ENCODE measurements around the gene PRAC1. TPM values are rescaled to one million over a fixed set of nuclear protein-coding genes. Genes with fewer than 3 reads are reported as not detected.

Gene PRAC1
- not detected for total RNA-seq (ENCODE audit: insufficient read depth, low replicate concordance)

DNA sequence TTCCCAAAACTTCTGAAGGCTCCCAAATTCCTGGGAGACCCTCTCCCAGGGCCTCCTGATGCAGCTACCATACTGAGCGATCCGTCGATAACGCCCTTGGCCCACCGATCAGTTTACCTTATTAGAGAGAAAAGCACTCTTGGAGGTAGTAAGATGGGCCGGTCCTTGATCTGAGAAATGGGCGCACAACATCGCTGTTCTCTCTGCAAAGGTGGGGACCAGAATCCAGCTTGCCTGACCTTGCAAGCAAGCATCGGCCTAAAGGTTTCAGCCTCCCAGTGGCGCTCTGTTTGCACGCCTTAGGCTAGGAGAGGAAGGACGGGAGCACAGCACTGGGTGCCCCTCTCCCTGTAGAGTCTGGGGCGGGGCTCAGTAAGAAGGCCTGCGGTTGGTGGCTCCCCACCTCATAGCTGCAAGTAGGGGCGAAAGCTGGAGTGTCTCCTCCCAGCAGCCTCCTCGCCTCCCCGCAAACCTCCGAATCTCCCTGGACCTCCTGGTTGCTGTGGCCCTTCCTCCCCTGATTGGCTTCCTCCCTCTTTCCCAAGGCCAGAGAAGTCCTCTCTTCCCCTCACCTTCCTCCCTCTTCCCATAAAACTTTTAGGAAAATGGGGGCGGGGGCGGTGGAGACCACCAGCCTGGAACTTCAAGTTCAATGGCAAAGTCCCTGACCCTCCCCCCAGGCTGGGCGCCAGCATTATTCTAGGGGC lies at the start of gene PRAC1:
PRAC1 (minus strand) TSS at position 318 of the 707 bp plus-strand sequence; CDS start at position 192, 126 bp downstream.
- no peak for DNase-seq (ENCODE audit: low spot score)

DNA sequence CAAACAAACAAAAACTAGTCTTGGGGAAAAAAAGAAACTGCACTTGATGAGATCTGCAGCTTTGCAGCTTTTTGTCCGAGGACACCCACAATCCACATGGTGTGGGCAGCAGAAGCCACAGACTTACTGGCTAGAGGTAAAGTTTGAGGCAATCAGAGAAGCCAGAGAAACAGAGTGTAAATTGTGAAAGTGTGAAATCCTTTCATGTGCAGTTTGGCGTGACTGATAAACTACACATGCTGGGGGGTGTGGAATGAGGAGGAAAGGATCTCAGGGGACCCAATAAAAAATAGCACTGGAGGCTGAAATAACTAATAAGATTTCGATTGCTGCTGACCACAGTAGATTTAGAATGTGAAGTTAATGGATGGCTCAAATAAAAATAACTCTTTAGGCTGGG lies 48.6 kb upstream of the PRAC1 start:
- no peak for DNase-seq (ENCODE audit: low spot score)

DNA sequence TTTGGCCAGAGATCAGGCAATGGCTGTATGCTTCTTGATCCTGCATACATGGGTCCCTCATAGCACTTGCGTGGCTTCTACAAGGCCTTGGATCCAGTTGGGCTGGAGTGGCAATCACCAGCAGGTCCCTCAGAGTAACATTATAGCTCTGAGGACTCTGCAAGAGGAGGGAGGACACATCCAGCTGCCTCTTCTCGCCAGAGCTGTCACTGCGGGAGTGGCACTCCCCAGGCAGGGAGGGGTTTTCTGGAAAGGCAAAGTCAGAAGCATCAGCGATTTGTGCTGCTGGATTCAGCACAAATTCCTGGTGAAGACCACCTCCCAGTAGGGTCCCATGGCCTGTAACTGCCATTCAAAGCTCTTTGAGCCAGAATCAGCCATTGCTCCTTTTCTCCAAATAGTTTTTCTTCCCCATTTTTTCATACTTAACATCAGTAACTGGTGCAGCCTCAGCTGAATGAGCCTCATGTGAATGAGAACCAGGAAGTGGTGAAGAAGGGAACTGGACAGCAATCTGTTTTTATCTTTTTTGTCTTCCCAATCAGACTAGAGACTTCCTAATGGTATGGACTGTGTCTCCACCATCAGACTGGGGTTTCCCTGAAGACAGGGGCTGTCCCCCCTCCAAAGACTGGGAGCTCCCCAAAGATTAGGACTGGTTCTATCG lies 46.8 kb upstream of the PRAC1 start:
- no peak for DNase-seq (ENCODE audit: low spot score)

DNA sequence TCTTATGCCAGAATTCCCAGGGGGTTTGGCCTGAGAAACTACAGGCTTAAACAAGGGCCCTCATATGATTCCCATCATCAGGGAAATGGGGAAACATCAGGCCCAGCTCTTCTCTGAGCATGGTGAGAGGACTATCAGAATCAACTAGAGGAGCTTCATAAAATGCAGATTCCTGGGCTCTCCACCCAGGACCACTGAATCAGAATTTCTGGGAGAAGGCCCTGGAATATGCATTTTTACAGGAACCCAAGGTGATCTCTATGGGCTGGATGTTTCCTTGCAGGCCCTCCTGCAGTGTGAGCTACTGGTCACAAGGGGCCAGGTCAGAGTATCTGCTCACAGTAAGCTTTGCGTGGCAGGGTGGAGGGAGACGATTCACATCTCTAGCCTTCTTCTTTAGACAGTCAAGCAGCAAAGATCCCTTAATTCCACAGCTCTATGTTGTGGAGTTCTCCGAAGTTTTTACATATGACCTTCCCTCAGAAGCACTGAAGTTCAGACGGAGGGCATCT lies 45.0 kb upstream of the PRAC1 start:
- DNase-seq (ENCODE audit: low spot score) = no peak

DNA sequence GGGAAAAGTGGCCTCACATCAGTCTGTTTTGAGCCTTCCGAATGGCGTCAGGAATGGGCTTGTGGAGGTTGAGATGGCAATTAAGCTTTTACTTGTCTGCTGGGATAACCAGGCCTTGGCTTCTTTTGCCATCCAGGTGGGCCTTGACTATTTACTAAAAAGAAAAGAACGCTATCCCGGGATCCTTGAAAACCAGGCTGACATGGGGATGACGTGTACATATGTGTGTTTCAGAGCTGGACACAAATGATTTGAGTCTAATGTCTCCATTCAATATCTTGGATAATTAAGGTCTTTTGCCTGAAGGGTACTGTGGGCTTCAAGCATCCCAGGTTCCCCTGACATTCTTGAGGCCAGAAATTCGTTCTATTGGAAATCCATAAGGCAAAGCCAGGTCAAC lies 38.8 kb upstream of the PRAC1 start:
- no peak for DNase-seq (ENCODE audit: low spot score)

DNA sequence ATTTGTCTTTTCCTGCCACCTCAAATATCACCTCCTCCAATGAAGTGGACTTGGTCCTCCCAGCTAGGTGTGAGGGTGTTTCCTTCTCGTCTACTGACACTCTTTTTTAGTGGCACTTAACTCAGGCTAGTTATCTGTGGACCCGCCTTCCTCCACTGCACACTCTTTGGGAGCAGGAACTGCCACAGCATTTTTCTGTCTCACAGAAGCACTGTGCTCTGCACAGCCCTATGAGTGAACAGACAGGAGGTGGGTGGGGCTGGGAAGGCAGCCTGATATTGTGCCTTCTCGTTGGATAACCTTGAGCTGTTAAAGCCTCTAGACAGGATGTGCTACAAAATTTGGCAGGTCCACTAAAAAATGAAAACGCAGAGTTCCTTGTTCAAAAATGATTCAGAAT lies 38.1 kb upstream of the PRAC1 start:
- DNase-seq (ENCODE audit: low spot score) = peak; percentile 71

DNA sequence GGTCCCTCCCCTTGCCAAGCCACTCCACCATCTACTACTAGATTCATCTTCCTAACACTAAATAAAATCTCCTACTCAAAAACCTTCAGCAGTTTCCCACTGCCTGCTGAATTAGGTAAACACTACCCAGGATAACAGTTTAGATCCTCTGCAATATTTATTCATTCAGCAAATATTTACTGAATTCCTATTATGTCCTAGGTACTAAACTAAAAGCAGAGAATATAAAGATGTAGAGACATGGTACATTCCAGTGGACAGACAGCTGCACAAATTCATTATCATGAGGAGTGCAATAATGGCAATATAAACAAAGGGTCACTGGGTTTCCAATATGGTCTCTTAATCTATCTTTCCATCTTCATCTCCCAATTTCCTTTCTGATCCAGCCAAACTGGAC lies 37.0 kb upstream of the PRAC1 start:
- no peak for DNase-seq (ENCODE audit: low spot score)

DNA sequence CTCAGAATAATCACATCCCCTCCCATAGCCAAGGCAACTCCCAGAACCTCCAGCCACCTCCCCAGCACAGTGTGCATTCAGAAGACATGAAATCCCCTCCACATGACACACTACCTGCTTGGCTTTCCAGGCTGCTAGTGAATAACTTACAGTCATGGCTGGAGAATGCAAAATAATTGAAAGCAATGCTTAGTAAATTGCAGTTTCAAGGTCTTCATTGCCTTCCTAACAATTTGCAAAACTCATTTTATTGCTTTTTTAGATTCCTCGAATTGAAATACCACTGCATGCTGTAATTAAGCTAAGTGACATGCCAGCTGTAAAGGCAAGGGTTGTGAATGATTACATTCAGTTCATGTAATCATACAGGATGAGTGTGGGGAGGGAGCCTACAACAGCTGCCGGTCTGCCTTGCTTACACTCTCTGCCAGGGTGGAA lies 35.2 kb upstream of the PRAC1 start:
- no peak for DNase-seq (ENCODE audit: low spot score)

DNA sequence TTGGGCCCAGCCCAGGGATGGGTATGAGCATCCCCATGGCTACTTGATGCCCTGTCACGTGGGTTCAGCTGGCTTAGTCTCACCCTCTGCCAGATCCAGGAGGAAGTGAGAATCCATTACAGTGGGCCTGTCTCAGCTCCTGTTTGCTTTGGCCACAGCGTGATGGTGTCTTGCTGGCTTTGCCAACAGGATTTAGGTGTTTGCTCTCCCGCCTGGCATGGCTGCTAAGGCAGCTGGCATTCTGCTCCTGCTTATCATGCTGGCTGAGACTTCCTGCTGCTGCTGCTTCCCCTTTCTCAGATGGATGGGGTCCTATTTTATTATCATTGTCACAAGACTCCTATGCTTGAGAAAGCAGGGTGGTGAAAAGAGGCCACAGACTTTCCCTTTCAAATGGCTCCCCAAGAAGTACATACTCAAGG lies 34.5 kb upstream of the PRAC1 start:
- DNase-seq (ENCODE audit: low spot score) = no peak

DNA sequence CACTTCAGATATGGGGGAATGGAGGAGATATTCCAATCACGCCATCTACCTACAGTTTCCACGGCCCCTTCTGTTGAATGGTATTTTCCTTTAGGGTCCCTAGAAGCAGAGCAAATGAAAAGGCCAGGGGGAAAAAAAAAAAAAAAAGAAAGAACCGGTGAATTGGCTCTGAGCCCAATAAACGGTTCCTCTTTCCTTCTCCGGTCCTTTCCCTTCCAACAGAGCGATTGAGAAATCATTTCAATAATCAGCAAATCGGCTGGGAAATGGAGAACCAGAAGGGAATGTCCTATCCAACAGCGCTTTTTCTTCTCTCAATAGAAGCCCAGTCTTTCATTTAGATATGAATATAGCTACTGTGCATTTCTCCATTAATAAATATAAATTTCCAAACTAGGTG lies 33.0 kb upstream of the PRAC1 start:
- no peak for DNase-seq (ENCODE audit: low spot score)

DNA sequence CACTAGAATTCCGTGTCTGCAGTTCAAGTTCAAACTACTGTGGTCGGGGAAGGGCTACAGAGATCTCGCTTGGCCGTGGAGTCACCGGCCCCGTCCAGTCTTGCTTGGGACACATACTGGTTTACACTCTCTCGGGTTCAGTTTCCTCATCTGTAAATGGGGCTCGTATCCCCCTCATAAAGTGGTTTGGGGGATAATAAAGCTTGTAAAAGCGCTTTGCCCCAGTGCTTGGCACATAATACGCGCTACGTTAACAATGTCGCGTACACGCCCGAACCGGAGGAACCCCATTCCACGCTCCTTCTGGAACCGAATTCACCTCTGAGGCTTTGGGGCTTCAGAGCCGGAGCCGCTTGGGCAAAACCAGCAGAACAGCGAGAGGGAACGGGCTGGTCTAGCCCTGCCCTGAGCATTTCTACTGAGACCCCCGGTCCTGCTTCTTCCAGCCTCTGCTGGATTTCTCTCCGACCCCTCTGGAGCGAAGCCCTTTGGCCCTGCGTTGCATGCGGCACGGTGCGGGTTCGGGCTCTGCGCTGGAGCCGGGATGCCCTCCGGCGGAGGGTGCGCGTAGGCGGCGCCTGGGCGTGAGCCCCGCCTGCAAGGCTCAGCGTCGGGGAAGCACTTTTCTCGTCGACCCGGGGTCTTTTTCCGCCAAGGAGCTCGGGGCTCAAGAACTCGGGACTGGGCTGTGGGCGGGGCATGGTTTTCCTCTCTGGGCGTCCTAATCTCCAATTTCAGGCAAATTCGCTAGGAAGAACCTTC lies 32.4 kb upstream of the PRAC1 start:
- DNase-seq (ENCODE audit: low spot score) = no peak

DNA sequence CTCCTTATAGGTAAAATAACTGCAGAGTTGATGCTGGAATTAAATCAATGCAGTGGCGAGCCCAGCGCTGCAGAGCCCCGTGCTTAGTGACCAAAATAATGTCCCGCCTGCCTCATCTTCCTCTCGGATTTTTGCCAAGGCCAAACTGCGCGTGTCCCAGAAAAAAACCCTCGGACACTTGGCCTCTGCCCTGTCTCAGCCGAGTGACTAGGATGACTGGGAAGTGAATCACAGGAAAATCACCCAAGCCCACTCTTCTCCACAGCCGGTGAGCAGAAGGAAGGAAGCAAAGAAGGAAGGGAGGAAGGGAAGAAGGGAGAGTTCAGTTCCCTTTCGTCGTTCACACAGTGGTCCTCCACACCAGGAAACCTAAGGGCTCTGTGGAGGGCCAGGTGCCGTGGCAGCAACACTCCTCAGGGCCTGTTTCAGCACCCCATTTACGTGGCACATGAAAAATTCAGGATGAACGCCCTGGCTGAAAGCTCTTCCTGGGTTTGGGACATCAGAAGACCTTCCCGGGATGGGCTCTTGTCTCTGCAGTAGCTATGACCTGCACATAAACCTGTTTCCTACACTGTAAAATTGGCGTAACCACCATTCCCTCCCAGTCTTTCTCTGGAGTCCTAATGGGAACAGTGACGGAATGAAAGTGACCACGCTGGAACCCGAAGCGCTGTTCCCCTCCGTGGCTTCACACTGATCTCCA lies 31.6 kb upstream of the PRAC1 start:
- DNase-seq (ENCODE audit: low spot score) = no peak

DNA sequence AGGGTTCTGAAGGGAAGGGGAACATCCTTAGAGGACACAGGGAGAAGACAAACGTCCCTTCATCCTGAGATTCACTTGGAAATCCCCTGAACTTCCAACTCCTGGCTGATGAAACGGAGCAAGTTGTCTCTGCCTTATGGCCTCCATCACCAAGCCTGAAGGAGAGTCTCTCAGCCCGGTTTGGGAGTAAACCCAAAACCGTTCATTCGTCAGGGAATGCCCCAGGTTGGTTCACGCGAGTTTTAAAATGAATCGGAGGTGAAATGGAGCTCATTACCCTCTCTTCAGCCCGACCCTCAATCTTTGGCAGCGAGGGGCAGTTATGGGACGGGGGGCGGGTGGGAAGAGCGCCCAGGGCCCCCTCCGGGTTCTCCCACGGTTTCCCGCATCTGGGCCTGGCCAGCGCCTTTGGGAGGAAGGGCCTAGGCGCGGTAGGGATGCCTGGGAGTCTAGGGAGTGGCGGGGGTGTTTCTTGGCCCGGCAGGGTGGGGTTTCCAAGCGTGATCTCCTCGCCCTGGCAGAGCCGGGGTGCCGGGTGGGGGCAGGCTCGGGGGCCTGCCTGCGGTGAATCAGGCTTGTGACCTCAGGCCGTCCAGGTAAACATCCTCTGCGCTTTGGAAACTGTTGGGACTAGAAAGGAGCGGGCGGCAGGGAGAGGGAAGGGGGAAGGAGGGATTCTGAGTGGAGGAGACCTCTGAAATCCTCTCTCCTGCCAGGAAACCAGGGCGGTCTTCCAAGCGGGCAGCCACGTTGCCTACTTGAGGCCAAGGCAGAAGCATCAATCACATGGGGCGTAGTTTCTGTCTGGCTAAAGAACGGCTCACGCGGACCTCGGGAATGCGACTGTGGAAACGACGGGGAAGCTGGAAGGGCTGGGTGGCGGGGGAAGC lies 30.3 kb upstream of the PRAC1 start:
- DNase-seq (ENCODE audit: low spot score) = no peak

DNA sequence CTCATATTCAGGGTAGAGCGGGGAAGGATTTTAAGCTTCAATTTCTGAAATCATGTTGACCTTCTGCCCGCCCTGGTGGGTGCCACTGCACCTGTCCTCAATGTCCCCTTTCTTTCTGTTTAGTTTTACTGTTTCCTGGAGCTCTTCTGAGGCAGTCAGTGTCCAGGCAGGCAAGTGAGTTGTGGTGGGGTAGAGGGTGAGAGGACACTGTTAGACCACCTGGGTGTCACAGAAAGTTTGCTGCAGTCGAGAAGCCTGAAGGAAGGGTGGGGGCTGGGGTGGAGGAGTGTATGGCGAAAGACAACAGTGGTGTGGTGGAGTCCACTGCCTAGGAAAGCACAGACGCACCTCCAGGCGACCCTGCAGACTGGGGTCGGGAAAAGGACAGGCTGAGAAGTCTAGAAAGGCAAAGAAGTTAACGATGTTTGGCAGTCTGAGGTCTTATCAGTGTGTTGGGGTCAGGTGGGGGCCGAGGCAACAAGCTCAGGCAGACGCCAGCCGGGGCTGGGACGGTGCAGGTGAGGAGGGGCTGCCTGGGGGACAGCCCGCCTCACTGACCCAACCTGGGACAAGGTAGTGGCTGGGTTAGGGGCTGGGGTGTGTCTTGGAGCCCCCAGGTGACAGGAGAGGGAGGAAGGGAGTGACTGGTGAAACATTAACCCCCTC lies 29.5 kb upstream of the PRAC1 start:
- no peak for DNase-seq (ENCODE audit: low spot score)

DNA sequence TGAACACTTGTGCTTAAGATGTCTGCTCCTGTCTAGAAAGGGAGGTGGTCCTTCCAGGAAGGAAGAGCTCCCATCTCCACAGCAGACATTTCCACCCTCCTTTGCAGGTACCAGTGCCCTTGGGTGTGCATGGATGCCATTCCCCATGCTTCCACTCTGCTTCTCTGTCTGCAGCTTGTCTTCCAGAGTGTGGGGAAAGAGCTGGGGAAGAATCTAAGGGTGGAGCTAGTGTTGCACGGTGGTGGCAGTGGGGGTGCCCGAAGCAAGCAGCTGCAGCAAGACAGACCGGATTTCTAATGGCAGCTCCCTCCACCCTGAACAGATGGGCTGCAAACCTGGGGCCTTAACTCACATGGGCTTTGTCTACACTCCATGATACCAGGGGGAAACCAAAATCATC lies 28.9 kb upstream of the PRAC1 start:
- DNase-seq (ENCODE audit: low spot score) = no peak

DNA sequence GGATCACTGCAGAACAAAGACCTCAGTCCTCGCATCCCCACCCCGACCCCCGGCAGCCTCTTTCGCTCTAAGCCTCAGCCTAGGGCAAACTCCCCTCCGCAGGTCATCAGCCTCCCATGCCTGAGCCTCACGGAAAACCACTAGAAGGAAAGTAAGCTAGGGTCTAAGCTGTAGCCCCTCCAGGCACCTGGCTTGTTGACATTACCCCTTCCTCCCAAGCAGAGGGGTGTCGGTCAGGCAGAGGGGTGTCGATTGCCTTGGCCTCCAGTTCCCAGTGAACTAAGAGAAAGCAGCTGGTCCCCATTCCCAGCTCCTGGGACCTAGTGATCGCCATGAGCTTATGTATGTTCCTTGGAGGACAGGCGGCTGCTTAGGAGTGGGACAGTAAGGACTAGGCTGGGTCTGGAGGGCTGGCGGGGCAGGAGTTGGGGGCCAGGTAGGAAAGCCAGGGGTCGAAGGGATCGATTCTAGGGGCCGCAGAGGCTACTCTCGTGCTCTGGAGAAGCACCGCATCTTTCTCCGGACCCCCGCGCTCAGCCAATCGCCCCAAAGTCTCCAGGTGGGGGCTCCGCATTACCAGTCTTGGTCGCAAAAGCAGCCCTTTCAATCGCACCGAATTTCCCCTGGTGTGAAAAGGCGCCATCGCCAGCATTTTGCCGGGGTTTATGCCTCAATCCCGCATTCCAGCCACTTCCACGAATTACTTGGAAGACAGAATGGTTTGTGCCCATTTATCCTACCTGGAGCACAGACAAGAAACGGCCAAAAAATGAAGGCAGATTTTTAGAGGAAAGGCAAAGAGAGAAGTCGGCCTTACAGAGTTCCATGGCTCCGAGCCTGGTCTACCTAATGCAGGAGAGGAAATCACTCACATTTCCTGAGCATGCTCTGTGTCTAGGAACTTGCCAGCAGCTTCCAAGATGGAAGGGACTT lies 27.6 kb upstream of the PRAC1 start:
- no peak for DNase-seq (ENCODE audit: low spot score)

DNA sequence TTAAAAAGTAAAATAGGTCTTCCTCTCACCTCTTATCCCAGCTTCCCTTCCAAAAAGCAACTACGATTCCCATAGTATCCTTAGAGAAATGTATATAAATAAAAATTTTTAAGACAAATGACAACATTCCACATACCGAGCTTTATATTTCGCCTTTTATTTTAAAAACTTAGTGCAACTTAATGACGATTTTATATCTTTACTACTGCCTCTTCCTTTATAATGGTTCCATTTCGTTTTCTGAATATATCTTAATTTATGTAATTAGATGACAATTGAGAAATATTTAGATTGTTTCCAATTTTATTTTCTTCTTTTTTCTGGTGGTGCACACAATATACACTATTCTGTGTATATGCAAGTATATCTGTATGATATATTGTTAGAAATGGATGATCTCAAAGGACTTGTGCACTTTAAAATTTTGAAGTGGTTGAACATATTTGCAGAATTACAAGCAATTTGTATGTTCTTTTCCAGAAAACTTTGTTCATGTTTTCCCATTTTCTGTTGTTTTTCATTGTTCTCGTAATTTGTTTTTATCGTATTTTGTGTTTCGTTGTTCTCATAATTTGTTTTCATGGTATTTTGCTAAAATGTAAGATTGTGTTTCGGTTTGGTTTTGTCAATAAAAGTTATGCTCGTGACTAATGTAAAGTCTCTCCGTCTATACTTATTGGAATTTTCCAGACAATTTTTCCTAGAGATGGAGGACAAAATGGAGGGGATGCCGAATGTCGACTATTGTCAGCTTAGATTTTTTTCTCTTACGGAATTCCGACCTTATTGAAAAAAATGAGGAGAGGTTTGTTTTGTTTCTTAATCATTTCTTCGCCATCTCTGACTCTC lies 26.6 kb upstream of the PRAC1 start:
- DNase-seq (ENCODE audit: low spot score) = no peak

Measured in umbilical cord (tissue), 2 donors.